BLaER1 (cell line): Measurements from ENCODE around the gene FOXL1.

Source experiments
- H3K27ac ChIP-seq: shearing (Covaris generic); formaldehyde crosslinking; 2 replicates; pipeline ENCODE4 v1.8.1; 2022
- H3K27me3 ChIP-seq: shearing (Covaris generic); formaldehyde crosslinking; 2 replicates; pipeline ENCODE4 v1.8.1; 2022
- H3K36me3 ChIP-seq: shearing (Covaris generic); formaldehyde crosslinking; 2 replicates; pipeline ENCODE4 v1.8.1; 2022
- H3K4me1 ChIP-seq: shearing (Covaris generic); formaldehyde crosslinking; 2 replicates; pipeline ENCODE4 v1.8.1; 2022
- H3K4me2 ChIP-seq: shearing (Covaris generic); formaldehyde crosslinking; 2 replicates; pipeline ENCODE4 v1.8.1; 2022
- H3K4me3 ChIP-seq: shearing (Covaris generic); formaldehyde crosslinking; 2 replicates; pipeline ENCODE4 v1.8.1; 2022
- H3K9ac ChIP-seq: shearing (Covaris generic); formaldehyde crosslinking; 2 replicates; pipeline ENCODE4 v1.8.1; 2022
- H3K9me3 ChIP-seq: shearing (Covaris generic); formaldehyde crosslinking; 2 replicates; pipeline ENCODE4 v1.8.1; 2022
- H4K20me1 ChIP-seq: shearing (Covaris generic); formaldehyde crosslinking; 2 replicates; pipeline ENCODE4 v1.8.1; 2022
- Cebpa-rat ChIP-seq: shearing (Covaris generic); IDR thresholded peaks from 2 replicates; pipeline ENCODE4 v1.8.1; 2022

The FOXL1 gene

DNA sequence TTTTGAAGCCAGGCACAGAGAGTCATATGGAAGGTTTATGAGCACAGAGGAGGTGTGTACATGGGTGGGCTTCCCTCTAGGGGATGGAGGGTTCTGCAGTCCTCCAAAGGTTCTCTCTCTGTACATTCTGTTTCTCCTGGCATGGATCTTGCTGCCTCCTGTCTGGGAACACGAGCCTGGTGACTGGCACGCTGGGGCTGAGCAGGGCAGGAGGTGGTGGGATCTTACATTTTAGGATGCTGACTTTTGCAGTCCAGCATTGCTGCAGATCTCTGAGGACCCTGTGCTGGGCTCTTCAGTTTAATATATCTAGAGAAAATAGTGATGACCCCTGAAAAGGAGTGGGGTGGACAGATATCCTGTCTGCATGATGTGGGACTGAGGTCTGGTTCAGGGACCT lies 23.0 kb downstream of the FOXL1 start:
- H3K4me2 ChIP-seq: no peak overlapping the region
- TF ChIP-seq Cebpa-rat: no peak

DNA sequence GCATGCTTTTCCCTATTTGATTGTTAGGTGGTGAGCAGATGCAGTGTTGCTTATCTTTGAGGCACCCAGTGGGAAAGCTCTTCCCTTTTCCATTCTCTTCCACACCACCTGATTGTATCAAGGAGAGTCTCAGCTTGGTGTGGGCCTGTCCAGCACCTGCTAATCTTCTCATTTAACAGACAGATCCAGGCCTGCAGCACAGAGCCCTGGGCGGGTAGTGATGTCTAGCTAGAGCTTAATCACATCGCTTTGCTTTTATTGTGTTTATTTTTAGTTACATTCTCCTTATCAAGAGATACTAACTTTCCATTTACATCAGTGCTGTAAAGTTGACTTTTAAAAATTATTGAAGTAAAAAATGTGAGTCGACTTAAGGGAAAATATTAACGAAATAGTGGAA lies 24.2 kb downstream of the FOXL1 start:
- Histone ChIP-seq H3K4me2 (no peak overlapping the region), H3K9ac (no peak overlapping the region), H4K20me1 (no peaks in the 10 kb centered on the region), H3K27me3 (no peaks in the 10 kb centered on the region), H3K4me1 (peaks cover 34% of the 10 kb centered on the region), H3K27ac (no peak overlapping the region), H3K36me3 (no peaks in the 10 kb centered on the region), H3K4me3 (no peak overlapping the region), H3K9me3 (peaks cover 32% of the 10 kb centered on the region)
- no peak for TF ChIP-seq Cebpa-rat

More for the DNA sequence above, 23.0 kb downstream of the FOXL1 start:
- H3K4me1 ChIP-seq: peaks cover 42% of the 10 kb centered on the region
- H4K20me1 ChIP-seq: no peaks in the 10 kb centered on the region
- H3K9me3 ChIP-seq: peaks cover 31% of the 10 kb centered on the region
- no peak overlapping the region for H3K27ac ChIP-seq
- no peaks in the 10 kb centered on the region for H3K36me3 ChIP-seq
- H3K9ac ChIP-seq: no peak overlapping the region
- no peaks in the 10 kb centered on the region for H3K27me3 ChIP-seq
- H3K4me3 ChIP-seq: no peak overlapping the region

DNA sequence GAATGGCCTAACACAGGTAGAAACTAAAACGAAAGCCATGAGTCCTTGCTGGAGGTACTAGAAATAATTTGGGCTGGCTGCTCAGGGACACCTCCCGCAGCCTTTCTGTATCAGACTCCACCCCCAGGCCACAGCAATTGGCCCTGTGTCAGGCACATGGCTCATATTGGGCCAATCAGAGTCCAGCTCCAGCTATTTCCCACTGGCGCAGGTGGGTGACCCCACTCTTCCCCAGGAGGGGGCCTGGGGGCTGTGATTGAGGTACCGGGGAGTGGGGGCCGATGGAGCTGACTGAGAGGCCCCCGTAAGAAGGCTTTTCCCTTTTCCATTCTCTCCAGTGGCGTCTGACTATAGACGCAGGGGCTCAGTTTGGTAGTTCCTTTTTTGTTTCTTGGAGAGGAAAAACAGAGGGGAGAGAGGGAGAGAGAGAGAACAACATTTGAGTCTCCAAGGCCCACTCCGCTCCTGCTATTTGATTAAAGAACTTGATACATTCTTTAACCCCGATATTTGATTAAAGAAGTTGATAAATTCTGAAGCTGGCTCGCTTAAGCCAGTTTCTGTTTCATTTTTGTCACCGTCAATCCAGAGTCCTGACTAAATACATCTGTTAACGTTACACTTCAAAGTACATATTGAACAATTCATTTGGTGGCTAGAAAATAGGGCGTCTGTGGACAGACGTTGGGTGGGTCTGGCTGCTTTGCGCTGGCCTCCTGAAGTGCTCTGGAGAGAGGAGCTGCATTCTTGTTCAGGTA lies 26.3 kb downstream of the FOXL1 start:
- Histone ChIP-seq H3K4me3 (peak overlapping the region; percentile 17; the same call in 1 of the 2 replicates), H4K20me1 (no peaks in the 10 kb centered on the region), H3K27me3 (no peaks in the 10 kb centered on the region), H3K36me3 (no peaks in the 10 kb centered on the region), H3K9ac (no peak overlapping the region), H3K27ac (peak overlapping the region; percentile 20; the same call in 1 of the 2 replicates), H3K4me2 (peak overlapping the region; percentile 54), H3K9me3 (peaks cover 21% of the 10 kb centered on the region), H3K4me1 (peaks cover 32% of the 10 kb centered on the region)
- no peak for TF ChIP-seq Cebpa-rat

DNA sequence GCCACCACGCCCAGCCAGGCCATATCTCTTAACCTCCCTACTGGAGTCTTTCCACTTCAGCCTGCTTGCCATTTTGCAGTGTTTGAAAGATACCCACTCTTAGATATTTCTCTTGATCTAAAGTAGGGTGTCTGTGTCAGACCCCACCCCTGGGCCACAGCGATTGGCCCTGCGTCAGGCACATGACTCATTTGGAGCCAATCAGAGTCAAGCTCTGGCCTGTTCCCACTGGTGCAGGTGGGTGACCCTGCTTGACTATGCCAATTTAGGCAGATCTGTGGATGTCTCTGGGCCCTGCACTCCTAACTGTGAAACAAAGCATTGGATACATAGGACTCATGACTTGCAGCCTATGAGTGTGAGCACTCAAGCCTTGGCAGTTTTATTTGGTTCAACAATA lies 27.6 kb downstream of the FOXL1 start:
- H3K4me2 ChIP-seq: no peak overlapping the region

DNA sequence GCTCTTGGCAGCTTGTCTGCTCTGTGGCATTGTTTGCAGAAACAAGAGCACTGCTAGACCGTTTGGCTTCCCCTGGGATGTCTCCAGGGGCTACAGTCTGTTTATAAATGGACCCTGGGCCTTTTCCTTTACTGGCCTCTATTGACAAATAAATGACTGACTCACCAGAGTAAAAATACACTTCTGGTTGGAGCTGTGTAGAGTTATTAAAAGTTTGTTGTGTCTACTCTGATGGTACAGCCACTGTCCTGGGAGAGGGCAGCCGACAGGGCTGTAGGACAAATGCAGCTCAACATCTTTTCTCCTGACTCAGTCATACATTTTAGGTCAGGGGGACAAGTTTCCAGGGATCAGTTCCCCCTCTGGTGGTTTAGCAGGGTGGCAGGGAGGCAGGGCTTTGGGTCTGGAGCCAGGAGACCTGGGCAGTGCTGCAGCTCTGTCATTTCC lies 30.0 kb downstream of the FOXL1 start:
- Histone ChIP-seq H3K27ac (no peak overlapping the region), H3K4me1 (peaks cover 39% of the 10 kb centered on the region), H3K9me3 (peaks cover 17% of the 10 kb centered on the region; the same call in 1 of the 2 replicates)

More for the DNA sequence above, 27.6 kb downstream of the FOXL1 start:
- no peaks in the 10 kb centered on the region for H3K36me3 ChIP-seq
- no peak overlapping the region for H3K9ac ChIP-seq
- H3K27me3 ChIP-seq: no peaks in the 10 kb centered on the region
- no peaks in the 10 kb centered on the region for H4K20me1 ChIP-seq
- H3K9me3 ChIP-seq: peaks cover 17% of the 10 kb centered on the region; the same call in 1 of the 2 replicates
- TF ChIP-seq Cebpa-rat: no peak
- H3K4me1 ChIP-seq: peaks cover 38% of the 10 kb centered on the region
- H3K4me3 ChIP-seq: no peak overlapping the region
- no peak overlapping the region for H3K27ac ChIP-seq

DNA sequence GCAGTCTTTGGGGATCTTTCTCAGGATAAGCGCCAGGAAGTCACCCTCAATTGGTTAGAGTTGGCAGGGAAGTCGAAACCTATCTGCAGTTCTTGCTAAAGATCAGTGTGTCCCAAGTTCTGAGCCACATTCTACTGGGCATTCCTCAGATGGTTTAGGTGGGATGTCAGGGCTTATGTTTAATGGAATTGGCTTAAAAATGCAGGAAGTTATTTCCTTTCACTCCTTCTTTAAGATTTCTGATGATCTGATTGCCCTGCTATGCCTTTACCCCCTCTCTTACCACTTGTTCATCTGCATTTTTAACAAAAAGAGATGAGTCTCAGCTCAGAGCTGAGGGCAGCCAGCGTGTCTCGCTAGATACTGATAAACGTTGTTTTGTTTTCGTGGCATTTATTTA lies 30.8 kb downstream of the FOXL1 start:
- Histone ChIP-seq H3K4me2 (no peak overlapping the region), H3K4me1 (peaks cover 39% of the 10 kb centered on the region), H3K9ac (no peak overlapping the region), H3K27ac (no peak overlapping the region), H4K20me1 (no peaks in the 10 kb centered on the region), H3K4me3 (no peak overlapping the region), H3K36me3 (no peaks in the 10 kb centered on the region), H3K27me3 (no peaks in the 10 kb centered on the region), H3K9me3 (peaks cover 15% of the 10 kb centered on the region; the same call in 1 of the 2 replicates)
- no peak for TF ChIP-seq Cebpa-rat

More for the DNA sequence above, 30.0 kb downstream of the FOXL1 start:
- Histone ChIP-seq H3K4me2 (peak overlapping the region; percentile 60), H4K20me1 (no peaks in the 10 kb centered on the region), H3K4me3 (no peak overlapping the region), H3K36me3 (no peaks in the 10 kb centered on the region), H3K27me3 (no peaks in the 10 kb centered on the region), H3K9ac (no peak overlapping the region)
- TF ChIP-seq Cebpa-rat: no peak

DNA sequence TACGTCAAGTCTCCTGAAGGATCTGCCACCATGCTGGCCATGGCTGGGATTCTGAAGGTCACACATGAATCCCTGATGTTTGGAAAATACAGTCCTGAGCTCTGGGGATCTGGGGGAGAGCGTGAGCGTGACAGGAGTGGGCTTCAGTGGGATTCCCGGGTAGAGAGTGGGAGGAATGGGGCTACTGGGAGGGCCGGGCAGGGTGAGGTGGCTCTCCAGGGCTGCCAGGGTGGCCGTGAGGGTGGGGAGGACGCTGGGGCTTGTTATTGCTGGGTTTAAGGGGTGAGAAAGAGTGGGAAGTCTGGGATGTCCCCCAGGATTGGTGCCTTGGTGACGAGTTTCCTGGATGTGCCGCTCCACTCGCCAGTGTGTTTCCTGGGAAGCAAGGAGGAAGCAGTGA lies 31.3 kb downstream of the FOXL1 start:
- no peaks in the 10 kb centered on the region for H4K20me1 ChIP-seq
- H3K27ac ChIP-seq: peak overlapping the region; percentile 29; the same call in 1 of the 2 replicates
- TF ChIP-seq Cebpa-rat: no peak
- peaks cover 39% of the 10 kb centered on the region for H3K4me1 ChIP-seq
- no peaks in the 10 kb centered on the region for H3K27me3 ChIP-seq
- H3K9ac ChIP-seq: no peak overlapping the region
- peaks cover 10% of the 10 kb centered on the region; the same call in 1 of the 2 replicates for H3K9me3 ChIP-seq
- H3K4me2 ChIP-seq: peak overlapping the region; percentile 40
- H3K4me3 ChIP-seq: no peak overlapping the region
- no peaks in the 10 kb centered on the region for H3K36me3 ChIP-seq

DNA sequence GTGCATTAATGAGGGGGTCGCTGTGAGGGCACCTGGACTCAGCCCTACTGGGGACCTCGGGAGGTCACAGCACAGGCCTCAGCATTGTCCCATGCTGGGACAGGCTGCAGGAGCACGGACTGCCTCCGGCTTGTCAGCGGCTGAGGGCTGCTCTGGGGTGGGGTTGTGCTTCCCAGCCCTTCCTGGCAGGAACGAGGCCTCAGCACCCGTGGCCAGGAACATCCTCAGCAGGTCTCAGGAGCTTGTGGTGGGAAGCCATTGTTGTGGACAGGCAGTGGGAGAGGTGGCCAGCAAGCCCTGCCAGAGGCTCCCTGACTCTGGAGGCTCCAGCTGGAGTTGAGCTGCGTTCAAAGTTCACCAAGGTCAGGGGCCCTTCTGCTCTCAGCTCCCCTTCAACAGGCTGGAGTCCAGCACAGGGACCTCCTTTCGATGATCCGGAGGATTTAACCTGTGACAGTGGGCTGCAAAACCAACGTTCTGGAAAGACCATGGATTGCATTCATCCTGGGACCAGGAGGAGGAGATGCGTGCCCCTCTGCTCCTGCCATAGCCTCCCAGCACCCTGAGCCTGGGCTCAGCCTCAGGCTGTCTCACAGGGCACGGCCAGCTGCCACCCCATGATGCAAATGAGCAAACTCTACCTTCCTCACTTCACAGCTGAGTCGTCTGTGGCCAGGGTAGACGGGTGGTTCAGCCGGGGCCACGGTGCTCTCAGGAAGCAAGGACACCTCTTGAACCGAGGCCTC lies 32.6 kb downstream of the FOXL1 start:
- peaks cover 8% of the 10 kb centered on the region; the same call in 1 of the 2 replicates for H3K9me3 ChIP-seq
- no peaks in the 10 kb centered on the region for H3K36me3 ChIP-seq
- H3K27me3 ChIP-seq: no peaks in the 10 kb centered on the region
- H3K4me2 ChIP-seq: peak overlapping the region; percentile 14
- no peak overlapping the region for H3K9ac ChIP-seq
- no peak for TF ChIP-seq Cebpa-rat
- peaks cover 39% of the 10 kb centered on the region for H3K4me1 ChIP-seq
- H3K4me3 ChIP-seq: no peak overlapping the region
- no peak overlapping the region for H3K27ac ChIP-seq
- H4K20me1 ChIP-seq: no peaks in the 10 kb centered on the region

DNA sequence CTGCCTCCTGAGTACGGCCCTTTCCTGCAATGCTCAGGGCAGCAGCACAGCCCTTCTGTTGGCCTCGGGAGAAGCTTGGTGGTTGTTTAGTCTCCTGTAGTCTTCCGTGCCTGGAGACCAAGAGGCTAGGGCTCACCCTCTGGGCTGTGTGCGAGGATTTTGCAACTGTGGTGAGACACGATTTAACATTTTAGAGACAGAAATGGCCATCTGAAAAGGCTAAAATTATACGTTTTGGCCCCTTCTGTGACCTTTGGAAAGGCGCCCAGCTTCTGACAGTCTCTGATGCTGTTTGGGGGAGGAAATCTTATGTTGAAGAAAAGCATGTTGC lies 33.1 kb downstream of the FOXL1 start:
- Histone ChIP-seq H4K20me1 (no peaks in the 10 kb centered on the region), H3K9me3 (peaks cover 5% of the 10 kb centered on the region; the same call in 1 of the 2 replicates), H3K4me2 (peak overlapping the region; percentile 14; the same call in 1 of the 2 replicates), H3K9ac (no peak overlapping the region), H3K4me3 (no peak overlapping the region), H3K36me3 (no peaks in the 10 kb centered on the region), H3K4me1 (peaks cover 39% of the 10 kb centered on the region), H3K27me3 (no peaks in the 10 kb centered on the region), H3K27ac (no peak overlapping the region)
- TF ChIP-seq Cebpa-rat: no peak

DNA sequence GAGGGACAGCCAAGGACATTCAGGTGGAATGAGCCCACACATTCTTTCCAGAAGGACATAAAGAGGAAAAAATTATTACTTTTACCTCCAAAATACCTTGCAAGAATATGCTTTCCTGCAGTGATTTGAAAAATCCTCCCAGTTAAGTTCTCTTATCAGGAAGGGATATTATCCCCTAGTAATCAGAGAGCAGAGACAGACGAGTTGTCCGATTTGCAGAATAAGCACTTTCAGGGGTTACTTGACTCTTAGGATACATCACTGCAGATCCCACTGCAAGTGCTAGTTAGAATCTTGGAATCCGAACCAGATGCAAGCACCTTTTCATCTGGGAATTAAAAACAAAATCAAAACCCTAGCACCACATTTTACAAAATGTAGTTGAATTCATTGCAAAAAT lies 33.6 kb downstream of the FOXL1 start:
- Histone ChIP-seq H3K4me1 (peaks cover 39% of the 10 kb centered on the region), H3K27me3 (no peaks in the 10 kb centered on the region), H3K27ac (no peak overlapping the region), H3K9me3 (0 out of 2 replicates have a peak, but pooled peaks cover 2% of the 10 kb centered on the region), H3K9ac (no peak overlapping the region), H3K4me3 (no peak overlapping the region), H3K4me2 (no peak overlapping the region), H4K20me1 (no peaks in the 10 kb centered on the region), H3K36me3 (no peaks in the 10 kb centered on the region)
- TF ChIP-seq Cebpa-rat: no peak
